ENCODE measurements around the gene FRMD4A. TPM values are rescaled to one million over a fixed set of nuclear protein-coding genes. Genes with fewer than 3 reads are reported as not detected.

FRMD4A gene
- polyA plus RNA-seq, 1 donor (not counting 4 experiments of a cell fraction or from before 2014, with no cell fraction given): 12.9 TPM

GRCh38 chr10:13857451-13857850 is 473.3 kb downstream of the FRMD4A start:
- no peak for TF ChIP-seq EZH2 (IDR thresholded peaks at IDR 0.05; ENCODE audit: low read length)
- no peak for TF ChIP-seq CTCF (optimal IDR thresholded peaks at IDR 0.05 in 1 of 3, IDR thresholded peaks at IDR 0.05 in 1 of 3, conservative IDR thresholded peaks at IDR 0.05 in 1 of 3; ENCODE audit: extremely low read depth in 1 of 3, insufficient read depth in 2 of 3, low read length in 3 of 3)
- Histone ChIP-seq H2AFZ (ENCODE audit: control insufficient read depth, low read length) (no peak overlapping the region), H3K27ac (ENCODE audit: control insufficient read depth, insufficient read depth, low read length) (no peak overlapping the region), H3K9me3 (ENCODE audit: control insufficient read depth, low read depth, low read length) (no peaks in the 10 kb centered on the region), H3K4me3 (ENCODE audit: control insufficient read depth in 2 of 3, extremely low read depth in 1 of 3, insufficient read depth in 2 of 3, low read depth in 1 of 3, low read length in 3 of 3) (no peak overlapping the region), H3K9ac (ENCODE audit: control insufficient read depth, extremely low read depth, insufficient read depth, low read length) (no peak overlapping the region), H3K9me1 (ENCODE audit: control insufficient read depth, extremely low read depth, insufficient read depth, low read length) (no peaks in the 10 kb centered on the region), H3K79me2 (ENCODE audit: control insufficient read depth, insufficient read depth, low read length) (peaks cover 11% of the 10 kb centered on the region), H3K4me1 (ENCODE audit: control insufficient read depth, extremely low read depth, insufficient read depth, low read length) (no peaks in the 10 kb centered on the region), H4K20me1 (ENCODE audit: control insufficient read depth, extremely low read depth, insufficient read depth, low read length) (no peaks in the 10 kb centered on the region), H3K4me2 (ENCODE audit: control insufficient read depth, extremely low read depth, insufficient read depth, low read depth, low read length) (no peak overlapping the region), H3K36me3 (ENCODE audit: control insufficient read depth in 2 of 2, extremely low read depth in 1 of 2, insufficient read depth in 2 of 2, low read length in 2 of 2) (no peaks in the 10 kb centered on the region), H3K27me3 (ENCODE audit: control insufficient read depth, extremely low read depth, insufficient read depth, low read length) (no peaks in the 10 kb centered on the region)
- DNase-seq (ENCODE audit: low read depth, low spot score) (no peak), FAIRE-seq (no peak)
- dilution Hi-C loops (cut with MboI; ENCODE audit: extremely low pct_ligation_motif_present, low sequenced_read_pairs): no loop called here

- H3K9ac ChIP-seq (ENCODE audit: control insufficient read depth, extremely low read depth, insufficient read depth, low read length): no peak overlapping the region
- no peak for DNase-seq (ENCODE audit: low read depth, low spot score)
- TF ChIP-seq EZH2 (IDR thresholded peaks at IDR 0.05; ENCODE audit: low read length) (no peak), CTCF (optimal IDR thresholded peaks at IDR 0.05 in 1 of 3, IDR thresholded peaks at IDR 0.05 in 1 of 3, conservative IDR thresholded peaks at IDR 0.05 in 1 of 3; ENCODE audit: extremely low read depth in 1 of 3, insufficient read depth in 2 of 3, low read length in 3 of 3) (no peak)
- dilution Hi-C loops (cut with MboI; ENCODE audit: extremely low pct_ligation_motif_present, low sequenced_read_pairs): no loop called here
- no peak overlapping the region for H2AFZ ChIP-seq (ENCODE audit: control insufficient read depth, low read length)
- H3K27ac ChIP-seq (ENCODE audit: control insufficient read depth, insufficient read depth, low read length): no peak overlapping the region
- no peaks in the 10 kb centered on the region for H3K36me3 ChIP-seq (ENCODE audit: control insufficient read depth in 2 of 2, extremely low read depth in 1 of 2, insufficient read depth in 2 of 2, low read length in 2 of 2)
- H3K9me3 ChIP-seq (ENCODE audit: control insufficient read depth, low read depth, low read length): no peaks in the 10 kb centered on the region
- no peak overlapping the region for H3K4me2 ChIP-seq (ENCODE audit: control insufficient read depth, extremely low read depth, insufficient read depth, low read depth, low read length)
- FAIRE-seq: peak; percentile 32
- H3K4me1 ChIP-seq (ENCODE audit: control insufficient read depth, extremely low read depth, insufficient read depth, low read length): no peaks in the 10 kb centered on the region
- no peak overlapping the region for H3K4me3 ChIP-seq (ENCODE audit: control insufficient read depth in 2 of 3, extremely low read depth in 1 of 3, insufficient read depth in 2 of 3, low read depth in 1 of 3, low read length in 3 of 3)
- no peaks in the 10 kb centered on the region for H3K9me1 ChIP-seq (ENCODE audit: control insufficient read depth, extremely low read depth, insufficient read depth, low read length)
- H3K79me2 ChIP-seq (ENCODE audit: control insufficient read depth, insufficient read depth, low read length): no peaks in the 10 kb centered on the region
- H3K27me3 ChIP-seq (ENCODE audit: control insufficient read depth, extremely low read depth, insufficient read depth, low read length): no peaks in the 10 kb centered on the region
- H4K20me1 ChIP-seq (ENCODE audit: control insufficient read depth, extremely low read depth, insufficient read depth, low read length): no peaks in the 10 kb centered on the region
Observed at GRCh38 chr10:13853854-13854253, 476.9 kb downstream of the FRMD4A start.
